HG03520 (cell line): ENCODE results near the gene CYB5RL.
A peak's percentile ranks its signal among the peaks of the same experiment; 100 is the strongest.
"Not testable (repeated sequence)": the region's sequence is repeated elsewhere in the genome, so short reads cannot be mapped to it uniquely, and the experiment has no call there.

Source experiments
- ATAC-seq: cut with Tn5 transposase; IDR thresholded peaks from one replicate; pipeline ENCODE4 v1.9.1; 2021; ENCODE audit warnings: mild to moderate bottlenecking, moderate library complexity; ENCODE audit not compliant: unreplicated experiment

CYB5RL gene

DNA sequence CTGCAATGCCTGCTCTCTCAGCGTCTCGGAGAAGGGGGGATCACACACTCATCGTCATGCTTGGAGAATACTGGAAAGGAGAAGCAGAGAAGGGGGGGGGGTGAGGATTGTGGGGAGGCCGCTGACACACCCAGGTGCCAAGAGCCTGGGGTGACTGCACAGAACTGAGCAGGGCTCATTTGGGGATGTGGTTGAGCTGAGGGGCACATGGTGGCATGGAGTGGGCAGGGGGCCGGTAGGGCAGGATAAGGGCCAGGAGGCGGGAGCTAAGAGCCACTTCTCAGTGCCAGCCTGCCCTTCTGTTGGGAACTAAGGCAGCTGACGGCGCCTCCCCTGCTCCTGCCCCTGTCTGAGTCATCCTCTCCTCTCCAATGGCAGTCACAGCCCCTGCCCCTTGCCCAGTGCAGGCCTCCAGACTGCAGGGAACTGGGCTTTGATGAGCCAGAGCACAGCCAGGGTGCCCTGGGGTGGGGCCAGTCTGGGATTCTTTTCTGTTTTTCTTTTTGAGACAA lies 27.3 kb upstream of the CYB5RL start:
- no peak for ATAC-seq

DNA sequence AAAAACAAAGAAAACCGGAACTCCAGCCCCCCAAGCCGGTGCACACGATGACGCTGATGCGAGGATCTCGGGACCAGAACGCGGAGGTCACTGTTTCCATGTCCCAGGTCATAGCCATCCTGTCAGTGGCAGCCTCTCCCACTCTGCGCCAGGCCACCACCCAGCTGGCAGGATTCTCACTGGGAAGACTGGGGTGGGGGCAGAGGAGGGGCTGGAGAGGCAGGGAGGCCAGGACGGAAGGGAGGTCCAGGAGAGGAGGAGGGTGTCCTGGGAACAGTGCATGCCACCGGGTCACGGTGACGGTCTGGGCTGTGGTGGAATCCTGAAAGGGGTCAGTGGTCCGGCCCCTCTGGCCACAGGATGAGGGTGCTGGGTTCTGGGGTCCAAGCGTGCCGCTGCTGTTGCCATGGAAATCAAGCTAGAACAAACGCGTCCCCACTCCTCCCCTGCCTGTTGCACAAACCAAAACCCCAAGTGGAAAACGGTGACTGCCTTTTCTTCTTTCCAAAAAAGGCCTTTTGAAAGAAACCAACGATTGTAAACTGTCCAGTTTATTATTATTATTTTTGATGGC lies 26.2 kb upstream of the CYB5RL start:
- no peak for ATAC-seq

DNA sequence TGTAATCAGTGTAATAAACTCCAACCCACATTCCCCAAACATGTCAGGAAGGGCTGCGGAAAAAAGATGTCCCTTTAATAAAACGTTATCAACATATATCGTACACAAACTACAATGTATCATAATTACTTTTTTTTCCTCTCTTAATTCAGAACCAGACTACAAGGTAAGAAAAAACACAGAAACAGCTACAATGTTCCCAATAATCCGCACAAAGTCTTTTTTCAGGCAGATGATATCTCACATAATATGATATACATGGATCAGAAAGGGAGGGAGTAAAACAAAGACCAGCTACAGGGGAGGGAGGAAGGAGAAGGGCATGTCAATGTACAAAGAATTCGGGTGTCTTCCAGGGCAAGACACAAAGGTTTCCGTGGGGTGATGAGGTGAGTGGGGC lies 25.5 kb upstream of the CYB5RL start:
- no peak for ATAC-seq

DNA sequence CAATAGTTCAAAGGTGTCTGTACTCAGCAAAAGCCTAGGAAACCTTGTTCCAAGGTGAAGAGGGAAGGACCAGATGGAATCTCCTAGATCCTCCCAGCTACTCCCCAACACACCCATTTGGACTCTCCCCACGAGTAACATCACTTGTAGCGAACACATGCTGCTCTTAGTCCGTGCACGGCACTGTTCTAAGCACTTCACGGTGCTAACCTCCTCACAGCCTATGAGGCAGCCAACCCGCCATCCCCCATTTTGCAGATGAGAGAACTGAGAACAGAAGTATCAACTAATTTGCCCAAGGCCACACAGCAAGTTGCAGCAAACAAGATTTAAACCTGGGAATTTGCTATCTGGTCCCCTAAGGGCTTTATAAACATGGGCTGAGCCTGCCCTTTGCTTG lies 24.4 kb upstream of the CYB5RL start:
- ATAC-seq = no peak

DNA sequence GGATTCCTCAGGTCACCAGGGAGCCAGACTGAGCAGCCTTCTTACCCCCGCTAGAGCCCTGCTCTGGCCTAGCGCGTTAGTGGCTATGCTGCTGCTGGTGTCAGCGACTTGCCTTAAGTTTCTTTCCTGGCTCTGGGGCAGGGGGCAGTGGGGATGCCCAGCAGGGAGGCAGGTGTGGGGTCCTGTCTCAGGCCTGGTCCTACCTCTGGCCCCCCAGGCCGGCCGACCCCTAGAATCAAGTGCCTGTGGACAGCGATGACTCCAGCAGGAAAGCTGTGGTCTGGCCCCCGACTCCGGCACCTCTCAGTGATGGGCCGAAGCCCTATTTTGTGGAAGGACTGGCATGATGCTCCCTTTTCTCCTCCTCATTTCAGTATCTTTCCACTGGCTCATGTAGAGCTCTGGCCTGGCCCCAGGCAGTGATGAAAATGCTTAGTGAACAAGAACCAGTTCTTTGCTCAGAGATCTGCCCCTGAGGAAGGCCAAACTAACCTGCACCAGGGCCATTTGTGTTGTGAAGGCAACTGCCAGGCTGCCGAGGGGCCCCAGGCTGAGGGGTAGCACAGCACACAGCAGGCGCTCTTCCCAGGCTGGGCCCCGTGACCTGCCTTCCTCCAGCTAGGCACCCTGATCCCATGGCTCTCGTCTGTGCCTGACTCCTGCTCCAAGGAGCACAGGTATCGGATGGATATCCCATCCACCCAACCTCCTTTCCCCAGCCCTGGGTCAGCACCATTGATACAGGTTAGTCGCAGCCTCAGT lies 23.8 kb upstream of the CYB5RL start:
- ATAC-seq = no peak

DNA sequence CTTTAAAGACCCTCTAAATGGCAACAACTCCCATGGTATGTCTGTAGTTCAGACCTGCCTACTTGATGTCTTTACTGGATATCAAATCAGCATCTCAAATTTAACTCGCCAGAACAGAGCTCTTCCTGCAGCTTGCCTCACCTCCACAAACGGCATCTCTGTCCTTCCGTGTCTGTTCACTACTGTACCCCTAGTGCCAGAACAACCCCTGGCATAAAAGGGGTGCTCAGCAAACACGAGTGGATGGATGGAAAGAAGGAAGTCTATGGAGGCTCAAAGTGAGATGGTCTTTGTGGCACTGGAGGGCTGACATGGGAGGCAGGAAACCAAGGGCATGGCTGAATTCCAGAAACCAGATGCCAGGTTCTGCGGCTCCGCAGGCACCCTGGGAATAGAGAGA lies 22.9 kb upstream of the CYB5RL start:
- no peak for ATAC-seq

DNA sequence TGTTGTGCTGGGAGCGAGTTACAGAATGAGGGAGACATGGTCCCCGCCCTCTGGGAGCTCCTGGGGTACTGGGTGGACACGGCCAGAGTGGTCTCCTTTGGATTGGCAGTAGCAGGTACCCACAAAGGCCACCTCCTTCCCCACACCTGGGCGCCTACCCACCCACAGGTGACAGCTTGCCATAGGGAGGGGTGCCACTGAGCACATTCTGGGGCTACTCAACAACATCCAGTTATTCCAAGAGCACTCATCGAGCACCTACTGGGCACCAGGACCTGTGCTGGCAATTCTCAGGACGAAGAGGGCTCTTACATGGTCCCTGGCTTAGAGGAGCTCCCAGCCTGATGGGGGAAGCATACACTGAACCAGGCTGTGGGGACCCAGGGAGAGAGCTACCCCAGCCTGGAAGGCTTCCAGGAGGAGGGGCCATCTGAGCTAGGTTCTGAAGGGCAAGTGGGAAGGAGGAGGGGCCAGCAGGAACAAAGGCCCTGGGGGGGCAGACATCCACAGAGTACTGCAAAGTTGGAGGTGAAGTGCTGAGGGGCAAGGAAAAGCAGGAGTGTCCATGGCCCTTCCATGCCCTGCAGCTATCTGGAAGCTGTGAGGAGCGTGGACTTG lies 22.1 kb upstream of the CYB5RL start:
- ATAC-seq = no peak

DNA sequence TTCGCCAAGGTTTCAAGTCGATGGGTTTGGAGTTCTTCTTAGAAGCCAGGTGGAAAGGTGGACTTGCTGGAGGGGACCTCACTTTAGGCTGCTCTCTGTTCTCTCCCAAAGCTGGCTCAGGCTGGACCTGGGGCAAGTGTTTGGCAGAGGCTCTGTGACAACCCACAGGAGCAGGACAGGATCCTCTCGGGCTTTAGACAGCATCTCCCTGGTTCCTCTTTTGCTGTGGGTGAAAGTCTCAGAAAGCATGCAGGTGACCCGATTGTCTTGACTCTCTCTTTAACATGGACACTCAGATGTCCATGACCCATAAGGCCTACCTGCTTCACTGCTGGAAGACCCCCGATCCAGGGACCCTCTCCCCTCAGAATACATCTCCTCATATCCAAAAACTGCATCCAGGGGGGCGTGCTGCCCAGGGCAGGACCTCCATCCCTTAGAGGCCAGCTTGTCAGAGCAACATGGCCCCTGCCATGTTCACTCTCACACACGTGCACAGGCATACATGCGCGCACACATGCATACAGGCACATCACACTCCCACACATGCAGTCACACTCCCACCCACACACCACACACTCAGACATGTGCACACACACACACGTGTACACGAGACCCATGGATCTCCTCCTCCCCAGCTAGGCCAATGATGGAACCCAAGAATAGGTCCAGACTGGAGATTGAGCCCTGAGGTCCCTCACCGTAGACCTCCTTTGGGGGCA lies 21.4 kb upstream of the CYB5RL start:
- ATAC-seq = no peak

DNA sequence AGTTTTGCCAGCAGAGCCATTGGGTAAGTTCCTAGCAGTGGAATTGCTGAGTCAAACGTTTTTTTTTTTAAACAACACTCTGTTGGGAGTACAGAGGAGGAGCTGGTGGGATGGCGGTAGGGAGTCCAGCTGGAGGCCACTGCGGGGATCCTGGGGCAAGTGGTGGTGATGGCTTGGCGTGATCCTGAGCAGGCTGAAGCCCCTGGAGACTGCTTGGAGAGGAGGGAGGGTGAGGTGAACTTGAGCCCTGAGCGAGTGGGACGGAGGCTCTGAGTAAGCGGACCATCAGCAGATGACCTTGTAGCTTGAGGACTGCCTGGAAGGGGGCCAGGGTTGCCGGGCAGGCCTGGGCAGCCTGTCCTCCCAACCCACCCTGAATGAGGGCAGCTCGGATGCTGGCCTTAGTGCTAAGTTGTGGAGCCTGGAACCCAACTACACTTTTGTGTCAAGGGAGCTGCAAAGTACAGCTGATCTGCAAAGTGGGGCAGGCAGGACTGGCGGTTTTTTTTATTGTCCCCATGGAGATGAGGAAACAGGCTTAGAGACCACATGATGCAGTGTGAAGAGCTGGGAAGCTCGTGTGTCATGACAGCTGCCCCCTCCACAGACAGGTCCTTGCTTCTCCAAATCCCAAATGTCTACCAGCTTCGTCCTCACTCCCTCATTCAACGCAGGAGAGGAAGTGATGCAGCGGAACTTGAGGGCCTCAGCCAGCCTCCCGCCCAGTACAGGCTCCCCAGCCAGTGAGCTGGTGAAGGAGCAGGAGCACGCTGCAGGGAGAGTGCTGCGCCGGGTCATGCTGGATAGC lies 20.4 kb upstream of the CYB5RL start:
- no peak for ATAC-seq

DNA sequence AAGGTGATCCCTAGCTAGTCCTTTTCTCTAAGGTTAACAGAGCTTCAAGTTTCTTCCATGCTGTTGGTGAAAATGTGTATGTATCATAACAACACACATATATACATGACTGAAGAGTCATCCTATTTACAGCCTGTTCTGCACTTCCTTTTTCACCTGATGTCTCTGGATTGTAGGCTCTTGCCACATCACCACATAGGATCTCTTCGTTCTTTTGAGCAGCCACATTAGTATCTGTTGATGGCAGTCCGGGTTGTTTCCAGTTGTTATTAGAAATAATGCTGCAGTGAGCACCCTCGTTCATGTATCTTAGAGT lies 19.8 kb upstream of the CYB5RL start:
- no peak for ATAC-seq

DNA sequence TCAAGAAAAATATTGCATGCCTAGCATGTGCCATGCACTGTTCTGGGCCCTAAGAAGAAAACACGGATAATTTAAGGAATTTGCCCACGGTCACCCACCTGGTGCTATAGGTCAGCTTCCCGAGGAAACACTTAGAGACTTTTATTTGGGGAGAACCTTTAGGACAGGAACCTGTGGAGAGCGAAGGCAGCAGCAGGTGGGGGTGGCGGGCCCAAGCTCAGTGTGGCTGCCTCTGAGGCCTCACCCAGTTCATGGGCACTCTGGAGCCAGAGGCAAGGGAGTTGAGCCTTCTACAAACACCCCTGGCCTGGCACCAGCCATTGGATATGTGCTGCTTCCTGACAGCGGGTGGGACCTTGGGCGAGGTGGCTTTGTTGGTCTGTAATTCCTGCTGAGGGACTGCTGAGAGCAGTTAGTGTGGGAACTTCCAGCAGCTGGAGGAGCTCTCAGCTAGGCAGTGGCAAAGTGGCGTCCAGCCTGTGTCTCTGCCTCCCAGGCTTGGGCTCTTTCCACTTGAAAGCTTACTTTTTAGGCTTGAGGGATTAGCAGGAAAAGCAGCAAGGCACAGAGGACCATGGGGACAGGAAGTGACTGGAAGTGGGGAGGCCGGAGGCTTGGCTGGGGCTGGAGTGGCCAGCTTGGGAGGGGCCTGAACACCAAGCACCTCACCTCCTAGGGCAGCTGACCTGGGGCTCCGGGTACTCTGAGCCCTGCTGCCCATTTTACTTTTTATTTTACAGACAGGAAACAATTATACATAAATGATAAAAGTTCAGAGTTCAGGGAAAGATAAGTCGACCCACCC lies 19.3 kb upstream of the CYB5RL start:
- no peak for ATAC-seq

DNA sequence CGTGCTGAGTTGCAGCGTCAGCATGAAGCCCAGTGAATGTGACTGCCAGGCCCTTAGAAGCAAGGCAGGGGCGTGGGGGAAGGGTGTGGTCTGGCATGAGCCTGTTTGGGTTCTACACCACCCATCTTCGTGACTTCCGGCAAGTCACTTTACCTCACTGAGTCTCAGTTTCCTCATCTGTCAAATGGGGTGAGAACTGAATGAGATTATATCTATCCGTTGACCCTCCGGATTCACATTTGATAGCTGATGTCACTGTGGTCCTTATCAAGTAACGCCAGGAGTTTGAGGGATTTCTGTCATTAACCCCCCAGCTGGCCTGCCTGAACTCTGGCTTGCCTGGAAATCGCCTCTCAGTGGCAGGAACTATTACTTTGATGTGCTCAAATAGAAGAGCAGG lies 15.7 kb upstream of the CYB5RL start:
- no peak for ATAC-seq

DNA sequence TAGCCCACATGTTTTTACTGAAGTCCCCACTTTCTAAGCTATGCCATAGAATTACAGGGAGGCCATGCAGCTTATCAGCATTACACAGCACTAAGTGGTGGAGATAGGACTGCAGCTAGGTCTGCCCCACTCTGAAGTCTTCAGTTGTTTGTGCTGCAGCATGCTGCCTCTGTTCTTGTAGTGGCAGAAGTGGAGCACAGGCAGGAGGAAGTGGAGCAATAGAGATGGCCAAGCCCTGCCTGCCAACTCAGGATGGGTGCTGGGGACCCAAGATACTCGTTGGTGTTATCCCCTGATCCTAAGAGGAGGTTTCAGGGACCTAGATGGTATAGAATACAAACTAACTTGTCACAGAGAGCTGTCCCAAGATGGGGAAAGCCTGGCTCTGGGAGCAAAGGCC lies 13.0 kb upstream of the CYB5RL start:
- ATAC-seq = no peak

DNA sequence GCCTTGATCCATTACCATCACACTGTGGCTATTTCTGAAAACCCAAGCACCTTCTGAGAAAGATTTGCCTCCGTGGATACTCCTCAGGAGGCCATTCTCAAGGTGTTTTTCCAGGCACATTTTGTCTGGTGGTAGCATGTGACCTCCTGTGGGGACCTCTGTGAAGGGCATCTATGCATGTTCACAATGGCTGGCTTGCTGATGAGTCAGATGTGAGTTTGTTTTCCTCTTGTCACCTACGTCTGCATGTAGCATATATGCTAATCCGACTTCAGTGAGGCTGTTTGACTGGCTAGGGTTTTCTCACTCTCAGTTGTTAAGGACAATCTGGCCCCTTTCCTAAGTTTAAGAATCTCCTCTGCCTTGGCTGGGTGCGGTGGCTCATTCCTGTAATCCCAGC lies 8.1 kb upstream of the CYB5RL start:
- not testable (repeated sequence) for ATAC-seq

DNA sequence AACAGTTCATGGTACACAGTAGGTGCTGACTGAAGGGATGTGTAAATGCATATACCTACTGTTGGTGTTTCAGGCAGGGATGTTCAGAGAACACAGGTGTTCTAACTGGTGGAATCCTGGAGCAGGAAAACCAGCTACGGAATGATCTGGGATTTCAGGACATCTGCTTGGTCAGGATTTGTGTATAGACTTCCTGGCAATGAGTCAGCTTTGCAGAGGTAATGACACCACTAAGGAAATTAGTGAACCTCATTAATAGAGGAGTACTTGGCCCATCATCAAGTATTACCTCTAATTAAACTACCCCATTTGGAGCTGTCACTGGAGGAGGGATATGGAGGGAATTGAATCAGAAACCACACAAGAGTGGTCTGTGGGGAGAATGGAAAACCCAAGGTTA lies 7.5 kb upstream of the CYB5RL start:
- ATAC-seq = no peak

DNA sequence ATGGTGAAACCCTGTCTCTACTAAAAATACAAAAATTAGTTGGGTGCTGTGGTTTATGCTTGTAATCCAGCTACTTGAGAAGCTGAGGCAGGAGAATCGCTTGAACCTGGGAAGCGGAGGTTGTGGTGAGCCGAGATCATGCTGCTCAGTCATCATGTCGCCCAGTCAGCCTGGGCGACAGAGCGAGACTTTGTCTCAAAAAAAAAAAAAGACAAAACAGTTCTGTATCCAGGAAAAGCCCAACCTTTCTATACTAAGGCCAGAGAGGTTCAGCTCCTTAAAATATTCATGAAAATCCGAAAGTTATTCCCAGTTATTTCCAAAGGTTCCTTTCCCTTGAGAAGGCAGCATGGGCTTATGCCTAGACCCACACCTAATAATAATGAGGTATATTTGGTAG lies 4.4 kb upstream of the CYB5RL start:
- no peak for ATAC-seq

DNA sequence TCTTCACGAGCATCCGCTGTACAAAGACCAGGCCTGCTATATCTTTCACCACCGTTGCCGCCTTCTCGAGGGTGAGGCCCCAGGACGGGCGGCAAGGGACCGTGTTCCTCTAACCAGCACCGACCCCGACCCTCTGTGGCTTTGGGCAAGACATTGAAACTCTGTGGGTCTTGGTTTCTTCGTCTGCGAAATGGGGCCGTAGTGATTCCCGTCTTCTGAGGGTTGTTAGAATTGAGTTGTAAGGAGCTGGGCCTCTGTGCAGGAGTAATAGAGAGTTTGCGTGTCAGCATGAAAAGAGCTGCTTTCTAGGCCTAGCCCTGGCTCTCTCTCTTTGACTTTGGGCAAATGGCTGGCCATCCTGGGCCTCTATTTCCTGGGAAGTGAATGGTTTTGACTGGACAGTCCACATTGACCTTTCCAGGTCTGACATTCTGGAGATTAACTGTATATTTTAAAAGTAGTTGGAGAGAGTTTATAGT lies 728 bp upstream of the CYB5RL start:
- ATAC-seq = peak; percentile 15

DNA sequence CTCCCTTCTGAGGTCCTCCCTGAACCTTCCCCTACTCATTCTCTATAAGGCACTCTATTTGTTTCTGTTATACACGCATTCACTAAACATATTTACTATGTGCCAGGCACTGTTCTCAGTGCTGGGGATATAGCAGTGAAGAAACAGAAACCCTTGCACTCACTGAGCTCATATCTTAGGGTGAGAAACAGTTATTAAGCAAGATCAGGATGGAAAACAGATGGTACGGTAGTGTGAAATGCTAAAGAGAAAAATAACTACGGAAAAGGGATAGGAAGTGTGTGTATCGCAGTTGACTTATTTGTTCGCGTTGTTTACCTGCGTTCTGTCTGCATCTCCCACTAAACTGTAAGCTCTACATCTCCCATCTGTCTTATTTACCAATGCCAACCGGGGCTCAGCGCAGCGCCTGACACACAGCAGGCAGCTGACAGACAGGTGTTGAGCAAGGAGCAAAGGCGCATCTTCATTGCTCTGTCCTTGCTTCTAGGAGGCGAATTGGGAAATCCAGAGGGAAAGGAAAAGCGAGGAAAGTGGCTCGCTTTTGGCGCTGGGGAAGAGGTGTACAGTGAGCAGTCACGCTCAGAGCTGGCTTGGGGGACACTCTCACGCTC lies 572 bp downstream of the CYB5RL start:
- no peak for ATAC-seq

DNA sequence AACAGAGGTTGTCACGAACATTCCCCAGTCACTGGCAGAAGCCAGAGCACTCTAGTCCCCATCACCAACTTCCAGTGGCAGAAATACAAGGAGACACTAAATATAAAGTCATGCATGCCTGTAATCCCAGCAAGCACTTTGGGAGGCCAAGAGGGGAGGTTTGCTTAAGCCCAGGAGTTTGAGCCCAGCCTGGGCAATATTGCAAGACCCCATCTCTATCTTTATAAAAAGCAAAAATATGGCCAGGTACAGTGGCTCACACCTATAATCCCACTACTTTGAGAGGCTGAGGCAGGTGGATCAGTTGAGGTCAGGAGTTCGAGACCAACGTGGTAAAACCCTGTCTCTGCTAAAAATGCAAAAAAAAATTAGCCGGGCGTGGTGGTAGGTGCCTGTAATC lies 6.4 kb downstream of the CYB5RL start:
- no peak for ATAC-seq

DNA sequence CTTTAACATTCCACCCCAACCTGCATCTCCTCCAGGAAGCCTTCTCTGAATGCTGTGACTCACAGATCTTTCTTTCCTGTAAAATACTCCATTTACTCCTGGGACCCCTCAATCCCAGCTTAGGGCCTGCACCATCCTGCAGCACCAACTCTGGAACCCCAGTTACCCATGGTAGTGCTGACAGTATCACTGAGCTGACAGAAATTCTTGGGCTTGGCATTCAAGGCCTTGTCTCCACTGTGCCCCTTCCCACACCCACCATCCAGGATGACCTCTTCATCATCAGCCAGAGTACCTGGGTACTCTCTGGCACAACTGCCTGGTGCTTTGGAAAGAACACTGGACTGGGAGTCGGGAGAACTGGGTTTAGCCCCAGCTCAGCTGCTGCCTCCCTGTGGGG lies 8.3 kb downstream of the CYB5RL start:
- ATAC-seq = no peak
